Measurements from ENCODE around the gene TAF11L10. TPM values are rescaled to one million over a fixed set of nuclear protein-coding genes. Genes with fewer than 3 reads are reported as not detected.

TAF11L10 gene
- total RNA-seq, 2 experiments from 2014 or later = not detected

Other genes with a start within 250 kb of the TAF11L10 start
- not detected for gene TAF11L2, start 99.6 kb downstream of the TAF11L10 start, total RNA-seq
- gene TAF11L3, start 79.5 kb downstream of the TAF11L10 start, total RNA-seq = not detected
- gene TAF11L4, start 76.0 kb downstream of the TAF11L10 start, total RNA-seq = not detected
- not detected for gene TAF11L5, start 72.6 kb downstream of the TAF11L10 start, total RNA-seq
- not detected for gene TAF11L6, start 69.2 kb downstream of the TAF11L10 start, total RNA-seq
- not detected for gene TAF11L7, start 12.1 kb downstream of the TAF11L10 start, total RNA-seq
- not detected for gene TAF11L8, start 6.9 kb downstream of the TAF11L10 start, total RNA-seq
- gene TAF11L9, start 3.4 kb downstream of the TAF11L10 start, total RNA-seq = not detected
- not detected for gene TAF11L11, start 6.4 kb upstream of the TAF11L10 start, total RNA-seq
- not detected for gene TAF11L12, start 12.6 kb upstream of the TAF11L10 start, total RNA-seq
- not detected for gene TAF11L13, start 34.3 kb upstream of the TAF11L10 start, total RNA-seq
- gene TAF11L14, start 36.6 kb upstream of the TAF11L10 start, total RNA-seq = not detected